K562 (cell line): ENCODE data around the gene TANC1.

ENCODE experiments used
- HEY1 ChIP-seq: fragments of 250-450 bp; sonication (Bioruptor Pico); IDR thresholded peaks from 2 replicates; pipeline ENCODE4 v1.5.0; 2020; ENCODE audit warnings: mild to moderate bottlenecking, moderate library complexity, borderline replicate concordance
- MAFK ChIP-seq: IDR thresholded peaks from 2 replicates; pipeline ENCODE4 v1.6.1; 2011; ENCODE audit warnings: low read length, improper control_type of control experiment
- TFAP4 ChIP-seq: sonication (generic); formaldehyde crosslinking; IDR thresholded peaks from 2 replicates; pipeline ENCODE4 v1.8.0; 2022; ENCODE audit warnings: missing genetic modification reagents, mild to moderate bottlenecking, moderate library complexity, borderline replicate concordance
- TF ChIP-seq, protein P1 (sequence below), 3 experiments: IDR thresholded peaks in 2 of 3; conservative IDR thresholded peaks in 1 of 3; 2 replicates each; pipeline ENCODE4 v1.5.1; 2011 to 2012; ENCODE audit warnings: low read length in 3 of 3, mild to moderate bottlenecking in 3 of 3, control low read depth in 2 of 3, improper control_type of control experiment in 1 of 3, inconsistent platforms in 1 of 3, low read depth in 1 of 3, mixed read lengths in 1 of 3, moderate library complexity in 1 of 3; ENCODE audit not compliant: insufficient read depth in 2 of 3
- TF ChIP-seq, protein P2 (sequence below): fragments of 450-650 bp; IDR thresholded peaks from 2 replicates; pipeline ENCODE4 v1.6.1; 2016; ENCODE audit warnings: missing biosample characterization, missing genetic modification characterization

GRCh38 chr2:159010340-159010739 is 41.9 kb downstream of the TANC1 start:
- no peak for TF ChIP-seq MAFK
- TF ChIP-seq, protein P1, sequence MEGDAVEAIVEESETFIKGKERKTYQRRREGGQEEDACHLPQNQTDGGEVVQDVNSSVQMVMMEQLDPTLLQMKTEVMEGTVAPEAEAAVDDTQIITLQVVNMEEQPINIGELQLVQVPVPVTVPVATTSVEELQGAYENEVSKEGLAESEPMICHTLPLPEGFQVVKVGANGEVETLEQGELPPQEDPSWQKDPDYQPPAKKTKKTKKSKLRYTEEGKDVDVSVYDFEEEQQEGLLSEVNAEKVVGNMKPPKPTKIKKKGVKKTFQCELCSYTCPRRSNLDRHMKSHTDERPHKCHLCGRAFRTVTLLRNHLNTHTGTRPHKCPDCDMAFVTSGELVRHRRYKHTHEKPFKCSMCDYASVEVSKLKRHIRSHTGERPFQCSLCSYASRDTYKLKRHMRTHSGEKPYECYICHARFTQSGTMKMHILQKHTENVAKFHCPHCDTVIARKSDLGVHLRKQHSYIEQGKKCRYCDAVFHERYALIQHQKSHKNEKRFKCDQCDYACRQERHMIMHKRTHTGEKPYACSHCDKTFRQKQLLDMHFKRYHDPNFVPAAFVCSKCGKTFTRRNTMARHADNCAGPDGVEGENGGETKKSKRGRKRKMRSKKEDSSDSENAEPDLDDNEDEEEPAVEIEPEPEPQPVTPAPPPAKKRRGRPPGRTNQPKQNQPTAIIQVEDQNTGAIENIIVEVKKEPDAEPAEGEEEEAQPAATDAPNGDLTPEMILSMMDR (IDR thresholded peaks at IDR 0.05 in 2 of 3, conservative IDR thresholded peaks at IDR 0.05 in 1 of 3; ENCODE audit: insufficient read depth in 2 of 3, low read depth in 1 of 3, low read length in 3 of 3), result no peak
- no peak for TF ChIP-seq HEY1 (CRISPR knock-in tag)
- TF ChIP-seq, protein P2, sequence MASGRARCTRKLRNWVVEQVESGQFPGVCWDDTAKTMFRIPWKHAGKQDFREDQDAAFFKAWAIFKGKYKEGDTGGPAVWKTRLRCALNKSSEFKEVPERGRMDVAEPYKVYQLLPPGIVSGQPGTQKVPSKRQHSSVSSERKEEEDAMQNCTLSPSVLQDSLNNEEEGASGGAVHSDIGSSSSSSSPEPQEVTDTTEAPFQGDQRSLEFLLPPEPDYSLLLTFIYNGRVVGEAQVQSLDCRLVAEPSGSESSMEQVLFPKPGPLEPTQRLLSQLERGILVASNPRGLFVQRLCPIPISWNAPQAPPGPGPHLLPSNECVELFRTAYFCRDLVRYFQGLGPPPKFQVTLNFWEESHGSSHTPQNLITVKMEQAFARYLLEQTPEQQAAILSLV (tag), result no peak
- no peak for TF ChIP-seq TFAP4 (CRISPR knock-in tag)
